ENCODE results near the gene HELZ. TPM values are rescaled to one million over a fixed set of nuclear protein-coding genes. Genes with fewer than 3 reads are reported as not detected.

HELZ gene
- total RNA-seq, 1 experiment from 2014 or later: 31.3 TPM

- ChIA-PET POLR2A (ENCODE audit: unreplicated experiment) (no interaction called here), CTCF (interaction anchor here (0.6 kb wide), 1 partner anchor 178 kb away, joined by 4 read pairs; no protein-coding TSS in a partner anchor)
- DNase-seq: no peak
- no peak for ATAC-seq
- H3K9me2 ChIP-seq (replicated peaks; ENCODE audit: low read length): no peaks in the 10 kb centered on the region
- H3F3A ChIP-seq (ENCODE audit: low read length, unreplicated experiment): no peaks in the 10 kb centered on the region
- no peak overlapping the region for H3K4me2 ChIP-seq (ENCODE audit: low read length)
- peaks cover 12% of the 10 kb centered on the region; the same call in 1 of the 2 replicates for H3K79me2 ChIP-seq (ENCODE audit: low read length)
- H3K36me3 ChIP-seq (ENCODE audit: low read depth, low read length): peaks cover 3% of the 10 kb centered on the region; the same call in 1 of the 2 replicates
- no peaks in the 10 kb centered on the region for H3K27me3 ChIP-seq (ENCODE audit: low read length)
- no peak overlapping the region for H2AFZ ChIP-seq (ENCODE audit: low read length)
- no peaks in the 10 kb centered on the region for H3K9me3 ChIP-seq (ENCODE audit: low read length)
- no peak overlapping the region for H3K27ac ChIP-seq (ENCODE audit: low read length)
- no peak overlapping the region for H3K9ac ChIP-seq (ENCODE audit: low read length)
- TF ChIP-seq CTCF (conservative IDR thresholded peaks at IDR 0.05; ENCODE audit: low read depth, low read length) (no peak), EZH2 (IDR thresholded peaks at IDR 0.05; ENCODE audit: low read length, unreplicated experiment) (no peak), EZH2phosphoT487 (IDR thresholded peaks at IDR 0.05; ENCODE audit: borderline replicate concordance, low read length) (no peak)
- H4K20me1 ChIP-seq (ENCODE audit: low read length): no peaks in the 10 kb centered on the region
- no TSS peak for BruUV-seq (replicated peaks)
- intact Hi-C loops (cut with micrococcal nuclease): no loop called here
- H3K4me3 ChIP-seq (ENCODE audit: low read length): no peak overlapping the region
- peaks cover 12% of the 10 kb centered on the region for H3K4me1 ChIP-seq (ENCODE audit: insufficient read depth, low read length)
Measured at GRCh38 chr17:67210915-67211314, 34.1 kb downstream of the HELZ start.

GRCh38 chr17:67208232-67208631 is 36.8 kb downstream of the HELZ start:
- TF ChIP-seq EZH2phosphoT487 (IDR thresholded peaks at IDR 0.05; ENCODE audit: borderline replicate concordance, low read length) (no peak), CTCF (conservative IDR thresholded peaks at IDR 0.05; ENCODE audit: low read depth, low read length) (no peak), EZH2 (IDR thresholded peaks at IDR 0.05; ENCODE audit: low read length, unreplicated experiment) (no peak)
- H3K4me2 ChIP-seq (ENCODE audit: low read length): no peak overlapping the region
- H3K4me3 ChIP-seq (ENCODE audit: low read length): no peak overlapping the region
- H4K20me1 ChIP-seq (ENCODE audit: low read length): no peaks in the 10 kb centered on the region
- intact Hi-C loops (cut with micrococcal nuclease): no loop called here
- no peaks in the 10 kb centered on the region for H3K9me2 ChIP-seq (replicated peaks; ENCODE audit: low read length)
- ChIA-PET CTCF (no interaction called here), POLR2A (ENCODE audit: unreplicated experiment) (no interaction called here)
- peaks cover 4% of the 10 kb centered on the region; the same call in 1 of the 2 replicates for H3K36me3 ChIP-seq (ENCODE audit: low read depth, low read length)
- DNase-seq (no peak), ATAC-seq (no peak)
- no peaks in the 10 kb centered on the region for H3K9me3 ChIP-seq (ENCODE audit: low read length)
- no peak overlapping the region for H3K9ac ChIP-seq (ENCODE audit: low read length)
- no TSS peak for BruUV-seq (replicated peaks)
- no peaks in the 10 kb centered on the region for H3K27me3 ChIP-seq (ENCODE audit: low read length)
- H3K4me1 ChIP-seq (ENCODE audit: insufficient read depth, low read length): peaks cover 8% of the 10 kb centered on the region
- no peak overlapping the region for H2AFZ ChIP-seq (ENCODE audit: low read length)
- no peak overlapping the region for H3K27ac ChIP-seq (ENCODE audit: low read length)
- H3K79me2 ChIP-seq (ENCODE audit: low read length): peaks cover 12% of the 10 kb centered on the region; the same call in 1 of the 2 replicates
- H3F3A ChIP-seq (ENCODE audit: low read length, unreplicated experiment): no peaks in the 10 kb centered on the region

GRCh38 chr17:67203818-67204217 is 41.2 kb downstream of the HELZ start:
- no peaks in the 10 kb centered on the region for H3K9me3 ChIP-seq (ENCODE audit: low read length)
- H3K27me3 ChIP-seq (ENCODE audit: low read length): no peaks in the 10 kb centered on the region
- BruUV-seq (replicated peaks): no TSS peak
- H3K36me3 ChIP-seq (ENCODE audit: low read depth, low read length): peaks cover 29% of the 10 kb centered on the region; the same call in 1 of the 2 replicates
- H3K4me3 ChIP-seq (ENCODE audit: low read length): no peak overlapping the region
- H4K20me1 ChIP-seq (ENCODE audit: low read length): no peaks in the 10 kb centered on the region
- POLR2A ChIA-PET (ENCODE audit: unreplicated experiment): no interaction called here
- no peak overlapping the region for H2AFZ ChIP-seq (ENCODE audit: low read length)
- peaks cover 6% of the 10 kb centered on the region; the same call in 1 of the 2 replicates for H3K79me2 ChIP-seq (ENCODE audit: low read length)
- no peaks in the 10 kb centered on the region for H3K9me2 ChIP-seq (replicated peaks; ENCODE audit: low read length)
- CTCF ChIA-PET: no interaction called here
- no peaks in the 10 kb centered on the region for H3K4me1 ChIP-seq (ENCODE audit: insufficient read depth, low read length)
- intact Hi-C loops (cut with micrococcal nuclease): no loop called here
- no peak for ATAC-seq
- no peak overlapping the region for H3K4me2 ChIP-seq (ENCODE audit: low read length)
- no peak for TF ChIP-seq EZH2phosphoT487 (IDR thresholded peaks at IDR 0.05; ENCODE audit: borderline replicate concordance, low read length)
- no peak for TF ChIP-seq CTCF (conservative IDR thresholded peaks at IDR 0.05; ENCODE audit: low read depth, low read length)
- TF ChIP-seq EZH2 (IDR thresholded peaks at IDR 0.05; ENCODE audit: low read length, unreplicated experiment): no peak
- no peak for DNase-seq
- no peaks in the 10 kb centered on the region for H3F3A ChIP-seq (ENCODE audit: low read length, unreplicated experiment)
- no peak overlapping the region for H3K9ac ChIP-seq (ENCODE audit: low read length)
- no peak overlapping the region for H3K27ac ChIP-seq (ENCODE audit: low read length)

Measured in PC-3 (cell line).